D721Med (cell line): ENCODE results near the gene AFMID.

Source experiments
- DNase-seq: peaks from one replicate; pipeline ENCODE4 v3.0.0; 2011; ENCODE audit warnings: low spot score; ENCODE audit not compliant: insufficient read length
- FAIRE-seq: peaks from 2 replicates; lab custom pipeline; 2011; peaks lifted over from hg19 to GRCh38; lab: Jason Lieb, UNC
- TF ChIP-seq, protein P1 (sequence below): IDR thresholded peaks from 2 replicates; pipeline ENCODE4 v1.5.1; 2012; ENCODE audit warnings: mild to moderate bottlenecking, control low read depth; ENCODE audit not compliant: insufficient read depth; ENCODE audit errors: missing control alignments

The AFMID gene

GRCh38 chr17:78147315-78147998 is 39.7 kb upstream of the AFMID start:
- FAIRE-seq (no peak), DNase-seq (no peak)
- TF ChIP-seq, protein P1, sequence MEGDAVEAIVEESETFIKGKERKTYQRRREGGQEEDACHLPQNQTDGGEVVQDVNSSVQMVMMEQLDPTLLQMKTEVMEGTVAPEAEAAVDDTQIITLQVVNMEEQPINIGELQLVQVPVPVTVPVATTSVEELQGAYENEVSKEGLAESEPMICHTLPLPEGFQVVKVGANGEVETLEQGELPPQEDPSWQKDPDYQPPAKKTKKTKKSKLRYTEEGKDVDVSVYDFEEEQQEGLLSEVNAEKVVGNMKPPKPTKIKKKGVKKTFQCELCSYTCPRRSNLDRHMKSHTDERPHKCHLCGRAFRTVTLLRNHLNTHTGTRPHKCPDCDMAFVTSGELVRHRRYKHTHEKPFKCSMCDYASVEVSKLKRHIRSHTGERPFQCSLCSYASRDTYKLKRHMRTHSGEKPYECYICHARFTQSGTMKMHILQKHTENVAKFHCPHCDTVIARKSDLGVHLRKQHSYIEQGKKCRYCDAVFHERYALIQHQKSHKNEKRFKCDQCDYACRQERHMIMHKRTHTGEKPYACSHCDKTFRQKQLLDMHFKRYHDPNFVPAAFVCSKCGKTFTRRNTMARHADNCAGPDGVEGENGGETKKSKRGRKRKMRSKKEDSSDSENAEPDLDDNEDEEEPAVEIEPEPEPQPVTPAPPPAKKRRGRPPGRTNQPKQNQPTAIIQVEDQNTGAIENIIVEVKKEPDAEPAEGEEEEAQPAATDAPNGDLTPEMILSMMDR = no peak

DNA sequence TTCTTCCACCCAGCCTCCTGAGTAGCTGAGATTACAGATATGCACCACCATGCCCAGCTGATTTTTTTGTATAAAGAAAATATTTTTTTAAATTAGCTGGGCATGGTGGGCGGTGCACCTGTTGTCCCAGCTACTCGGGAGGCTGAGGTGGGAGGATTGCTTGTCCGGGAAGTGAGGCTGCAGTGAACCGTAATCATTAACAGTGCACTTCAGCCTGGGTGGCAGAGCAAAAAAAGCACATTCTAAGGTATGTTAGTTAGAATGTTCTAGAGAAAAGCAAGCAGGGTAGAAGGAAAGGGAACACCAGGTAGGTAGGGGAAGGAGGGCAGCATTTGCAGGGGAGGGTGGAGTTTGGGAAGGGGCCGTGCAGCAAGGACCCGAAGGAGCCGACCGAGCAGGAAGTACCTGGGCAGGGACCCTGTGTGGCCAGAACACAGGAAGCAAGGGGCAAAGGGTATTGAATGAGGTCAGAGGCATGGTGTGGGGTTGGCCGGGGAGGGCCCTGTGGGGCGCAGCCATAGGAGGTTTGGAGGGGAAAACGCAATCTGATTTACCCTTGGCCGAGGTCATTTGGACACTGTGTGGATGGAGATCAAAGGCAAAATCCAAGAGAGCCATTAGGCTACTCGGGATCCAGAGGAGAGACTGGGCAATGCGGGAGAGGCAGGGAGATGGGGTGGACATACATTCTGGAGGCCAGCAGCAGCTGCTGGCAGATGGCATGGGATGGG is 38.7 kb upstream of the AFMID start:
- no peak for DNase-seq
- TF ChIP-seq, protein P1 = no peak
- FAIRE-seq = no peak

DNA sequence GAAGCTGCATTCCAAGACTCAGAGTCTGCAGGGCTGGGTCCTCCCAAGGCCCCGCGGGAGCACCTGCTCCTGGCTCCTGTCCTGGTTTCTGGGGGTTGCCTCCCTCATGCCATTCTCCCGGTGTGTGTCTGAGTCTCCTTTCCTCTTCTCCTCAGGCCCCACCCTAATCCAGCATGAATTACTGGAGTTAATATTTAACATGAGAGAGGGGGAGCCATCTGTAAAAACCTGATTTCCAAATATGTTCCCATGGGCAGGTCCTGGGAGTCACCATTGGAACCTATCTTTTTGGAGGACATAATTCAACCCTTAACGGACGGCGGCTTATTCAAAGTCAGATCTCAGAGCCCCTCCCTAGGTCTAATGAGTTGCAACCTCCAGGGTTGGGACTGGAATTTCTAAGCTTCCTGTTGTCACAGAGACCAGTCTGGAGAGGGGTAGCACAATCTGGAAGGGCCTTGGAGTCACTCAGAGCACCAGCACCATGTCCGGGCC is 35.6 kb upstream of the AFMID start:
- DNase-seq (no peak), FAIRE-seq (no peak)
- TF ChIP-seq, protein P1 = no peak

DNA sequence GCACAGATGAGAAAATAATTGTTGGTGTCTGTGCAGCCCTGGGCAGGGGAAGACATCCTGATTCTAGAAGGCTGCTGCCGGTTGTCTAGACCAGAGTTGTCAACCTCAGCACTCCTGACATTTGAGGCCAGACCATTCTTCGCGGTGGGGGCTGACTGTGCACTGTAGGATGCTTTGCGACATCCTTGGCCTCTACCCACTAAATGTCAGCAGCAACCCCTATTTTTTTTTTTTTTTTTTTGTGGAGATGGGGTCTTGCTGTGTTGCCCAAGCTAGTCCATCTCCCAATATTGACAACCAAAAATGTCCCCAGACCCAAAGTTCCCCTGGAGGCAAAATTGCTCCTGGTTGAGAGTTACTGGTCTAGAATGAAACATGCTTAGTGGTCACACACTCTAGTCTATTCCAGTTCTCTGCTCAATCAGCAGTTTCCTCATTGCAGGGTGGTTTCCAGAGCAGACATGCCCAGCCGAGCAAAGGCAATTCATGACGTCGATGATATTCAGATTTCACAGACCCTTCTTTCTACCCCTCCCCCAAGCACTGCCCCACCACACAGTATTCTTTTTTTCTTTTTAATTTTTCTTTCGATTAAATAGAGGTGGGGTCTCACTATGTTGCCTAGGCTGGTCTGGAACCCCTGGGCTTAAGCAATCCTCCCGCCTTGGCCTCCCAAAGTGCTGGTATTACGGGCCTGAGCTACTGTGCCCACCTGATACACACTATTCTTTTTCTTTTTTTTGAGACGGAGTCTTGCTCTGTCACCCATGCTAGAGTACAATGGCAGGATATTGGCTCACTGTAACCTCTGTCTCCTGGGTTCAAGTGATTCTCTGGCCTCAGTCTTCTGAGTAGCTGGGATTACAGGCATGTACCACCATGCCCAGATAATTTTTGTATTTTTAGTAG is 32.0 kb upstream of the AFMID start:
- no peak for FAIRE-seq
- TF ChIP-seq, protein P1 = no peak
- DNase-seq = no peak

GRCh38 chr17:78159575-78160158 is 27.5 kb upstream of the AFMID start:
- FAIRE-seq = no peak
- DNase-seq = no peak
- TF ChIP-seq, protein P1 = no peak

- no peak for FAIRE-seq
Measured at GRCh38 chr17:78163881-78164747, 23.0 kb upstream of the AFMID start.

More at GRCh38 chr17:78163881-78164747, 23.0 kb upstream of the AFMID start:
- TF ChIP-seq, protein P1 = no peak
- no peak for DNase-seq
